Astrocyte (in vitro differentiated cells and primary cell): ENCODE results near the gene TBCB.

Source experiments
- CTCF ChIP-seq: IDR thresholded peaks from 2 replicates; pipeline ENCODE4 v1.5.1; 2011; ENCODE audit warnings: low read depth, mild to moderate bottlenecking, inconsistent platforms, low read length, moderate library complexity; ENCODE audit not compliant: insufficient read depth
- EZH2 ChIP-seq: IDR thresholded peaks from 2 replicates; pipeline ENCODE4 v1.6.1; 2012; ENCODE audit warnings: mild to moderate bottlenecking, low read length, inconsistent platforms; ENCODE audit not compliant: insufficient read depth

GRCh38 chr19:36163813-36164212 is 48.5 kb downstream of the TBCB start:
- no peak for TF ChIP-seq CTCF
- no peak for TF ChIP-seq EZH2
